K562 (cell line): ENCODE results near the gene MEGF9.

Experiments
- ARNT ChIP-seq, 2 experiments: fragments of 450-650 bp; IDR thresholded peaks; 2 replicates each; pipeline ENCODE4 v1.6.1; 2016; ENCODE audit warnings: mild to moderate bottlenecking in 1 of 2
- FOSL1 ChIP-seq: fragments of 200-800 bp; sonication (Bioruptor generic); conservative IDR thresholded peaks from 2 replicates; pipeline ENCODE4 v1.6.1; 2016; ENCODE audit warnings: missing genetic modification characterization, missing compliant biosample characterization
- HDAC3 ChIP-seq: fragments of 450-650 bp; IDR thresholded peaks from 2 replicates; pipeline ENCODE4 v1.6.1; 2018; ENCODE audit warnings: borderline replicate concordance, mild to moderate bottlenecking, moderate library complexity; ENCODE audit not compliant: partially characterized antibody
- HIVEP1 ChIP-seq: fragments of 250-450 bp; sonication (Bioruptor Pico); IDR thresholded peaks from 2 replicates; pipeline ENCODE4 v1.4.0; 2020; ENCODE audit warnings: mild to moderate bottlenecking
- HMG20B ChIP-seq: fragments of 250-450 bp; sonication (Bioruptor Pico); IDR thresholded peaks from 2 replicates; pipeline ENCODE4 v1.5.0; 2021; ENCODE audit warnings: mild to moderate bottlenecking
- NFXL1 ChIP-seq: fragments of 450-650 bp; formaldehyde crosslinking; IDR thresholded peaks from 2 replicates; pipeline ENCODE4 v1.4.0; 2021; ENCODE audit warnings: mild to moderate bottlenecking
- NR3C1 ChIP-seq: sonication (generic); formaldehyde crosslinking; IDR thresholded peaks from 2 replicates; pipeline ENCODE4 v1.8.1; 2022; ENCODE audit warnings: missing genetic modification reagents
- SNRNP70 ChIP-seq: fragments of 200-400 bp; formaldehyde crosslinking; optimal IDR thresholded peaks from 2 replicates; pipeline ENCODE3; 2017; ENCODE audit warnings: low read depth, low read length
- ZBTB1 ChIP-seq: sonication (generic); formaldehyde crosslinking; IDR thresholded peaks from 2 replicates; pipeline ENCODE4 v1.8.1; 2023; ENCODE audit warnings: missing genetic modification reagents, low read depth, mild to moderate bottlenecking, borderline replicate concordance
- TF ChIP-seq, protein P1 (sequence below): fragments of 450-650 bp; formaldehyde crosslinking; IDR thresholded peaks from 2 replicates; pipeline ENCODE4 v1.4.0; 2020; ENCODE audit warnings: mild to moderate bottlenecking, mixed read lengths
- TF ChIP-seq, protein P2 (sequence below), 3 experiments: IDR thresholded peaks in 2 of 3; conservative IDR thresholded peaks in 1 of 3; 2 replicates each; pipeline ENCODE4 v1.5.1; 2011 to 2012; ENCODE audit warnings: low read length in 3 of 3, mild to moderate bottlenecking in 3 of 3, control low read depth in 2 of 3, improper control_type of control experiment in 1 of 3, inconsistent platforms in 1 of 3, low read depth in 1 of 3, mixed read lengths in 1 of 3, moderate library complexity in 1 of 3; ENCODE audit not compliant: insufficient read depth in 2 of 3

DNA sequence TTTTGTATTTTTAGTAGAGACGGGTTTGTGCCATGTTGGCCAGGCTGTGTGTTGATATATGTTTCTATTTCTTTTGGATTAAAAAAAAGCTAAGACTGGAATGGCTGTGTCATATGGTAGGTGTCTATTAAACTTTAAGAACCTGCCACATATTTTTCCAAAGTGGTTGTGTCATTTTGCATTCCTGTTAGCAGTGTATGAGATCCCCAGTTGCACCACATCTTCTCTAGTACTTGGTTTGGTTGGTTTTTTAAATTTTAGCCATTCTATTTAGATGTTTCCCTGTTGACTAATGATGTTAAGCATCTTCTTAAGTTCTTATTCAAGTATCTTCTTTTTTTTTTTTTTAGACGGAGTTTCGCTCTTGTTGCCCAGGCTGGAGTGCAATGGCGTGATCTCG, 36.2 kb upstream of the MEGF9 start:
- TF ChIP-seq HDAC3 (no peak), HMG20B (CRISPR knock-in tag) (no peak), ZBTB1 (no peak), ARNT (IDR thresholded peaks at IDR 0.05) (no peak), FOSL1 (no peak), SNRNP70 (no peak), NFXL1 (no peak), HIVEP1 (CRISPR knock-in tag) (no peak), NR3C1 (CRISPR knock-in tag) (no peak)
- TF ChIP-seq, protein P1, sequence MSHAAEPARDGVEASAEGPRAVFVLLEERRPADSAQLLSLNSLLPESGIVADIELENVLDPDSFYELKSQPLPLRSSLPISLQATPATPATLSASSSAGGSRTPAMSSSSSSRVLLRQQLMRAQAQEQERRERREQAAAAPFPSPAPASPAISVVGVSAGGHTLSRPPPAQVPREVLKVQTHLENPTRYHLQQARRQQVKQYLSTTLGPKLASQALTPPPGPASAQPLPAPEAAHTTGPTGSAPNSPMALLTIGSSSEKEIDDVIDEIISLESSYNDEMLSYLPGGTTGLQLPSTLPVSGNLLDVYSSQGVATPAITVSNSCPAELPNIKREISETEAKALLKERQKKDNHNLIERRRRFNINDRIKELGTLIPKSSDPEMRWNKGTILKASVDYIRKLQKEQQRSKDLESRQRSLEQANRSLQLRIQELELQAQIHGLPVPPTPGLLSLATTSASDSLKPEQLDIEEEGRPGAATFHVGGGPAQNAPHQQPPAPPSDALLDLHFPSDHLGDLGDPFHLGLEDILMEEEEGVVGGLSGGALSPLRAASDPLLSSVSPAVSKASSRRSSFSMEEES (CRISPR knock-in tag), result no peak
- TF ChIP-seq, protein P2, sequence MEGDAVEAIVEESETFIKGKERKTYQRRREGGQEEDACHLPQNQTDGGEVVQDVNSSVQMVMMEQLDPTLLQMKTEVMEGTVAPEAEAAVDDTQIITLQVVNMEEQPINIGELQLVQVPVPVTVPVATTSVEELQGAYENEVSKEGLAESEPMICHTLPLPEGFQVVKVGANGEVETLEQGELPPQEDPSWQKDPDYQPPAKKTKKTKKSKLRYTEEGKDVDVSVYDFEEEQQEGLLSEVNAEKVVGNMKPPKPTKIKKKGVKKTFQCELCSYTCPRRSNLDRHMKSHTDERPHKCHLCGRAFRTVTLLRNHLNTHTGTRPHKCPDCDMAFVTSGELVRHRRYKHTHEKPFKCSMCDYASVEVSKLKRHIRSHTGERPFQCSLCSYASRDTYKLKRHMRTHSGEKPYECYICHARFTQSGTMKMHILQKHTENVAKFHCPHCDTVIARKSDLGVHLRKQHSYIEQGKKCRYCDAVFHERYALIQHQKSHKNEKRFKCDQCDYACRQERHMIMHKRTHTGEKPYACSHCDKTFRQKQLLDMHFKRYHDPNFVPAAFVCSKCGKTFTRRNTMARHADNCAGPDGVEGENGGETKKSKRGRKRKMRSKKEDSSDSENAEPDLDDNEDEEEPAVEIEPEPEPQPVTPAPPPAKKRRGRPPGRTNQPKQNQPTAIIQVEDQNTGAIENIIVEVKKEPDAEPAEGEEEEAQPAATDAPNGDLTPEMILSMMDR (IDR thresholded peaks at IDR 0.05 in 2 of 3, conservative IDR thresholded peaks at IDR 0.05 in 1 of 3; ENCODE audit: insufficient read depth in 2 of 3, low read depth in 1 of 3, low read length in 3 of 3), result no peak
